Measurements from ENCODE around the gene ANOS1.

DNA sequence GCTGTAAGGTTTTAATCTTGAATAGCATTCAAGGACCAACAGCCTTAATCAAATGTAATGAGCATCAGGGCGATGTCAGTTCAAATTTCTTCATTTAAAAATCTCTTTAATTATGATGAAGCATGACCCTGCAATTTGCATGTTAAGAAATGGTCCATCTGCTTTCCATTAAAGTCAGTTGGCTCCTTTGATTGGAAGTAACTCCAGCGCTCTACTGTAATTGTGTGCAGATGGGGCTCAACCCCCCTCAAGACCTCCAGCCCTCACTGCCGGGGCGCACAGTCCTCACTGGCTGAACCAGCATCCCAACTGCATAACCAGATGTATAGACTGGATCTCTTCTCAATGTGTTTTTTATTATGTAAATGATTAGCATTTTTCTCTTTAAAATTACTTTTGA is 140.4 kb downstream of the ANOS1 start:
- TF ChIP-seq CTCF (IDR thresholded peaks at IDR 0.05; ENCODE audit: borderline replicate concordance, extremely low read depth, low read length, poor library complexity, severe bottlenecking): no peak
- TF ChIP-seq EZH2 (IDR thresholded peaks at IDR 0.05; ENCODE audit: borderline replicate concordance, low read depth, low read length, severe bottlenecking): no peak

Measured in DND-41 (cell line).